Suprapubic skin (tissue), 4 donors: ENCODE data around the gene PXDC1.

Experiments used
- CTCF ChIP-seq, 2 donors: fragments of 200-600 bp in 1 of 2; fragments of 450-650 bp in 1 of 2; sonication (generic) in 1 of 2; IDR thresholded peaks; one replicate each; pipeline ENCODE4 v1.5.1; 2016 to 2019; ENCODE audit warnings: antibody characterized with exemption in 2 of 2, mild to moderate bottlenecking in 1 of 2, moderate library complexity in 1 of 2
- EP300 ChIP-seq: sonication (generic); formaldehyde crosslinking; IDR thresholded peaks from one replicate; pipeline ENCODE4 v1.6.1; 2017; ENCODE audit warnings: antibody characterized with exemption
- POLR2A ChIP-seq, 2 donors: fragments of 450-650 bp; IDR thresholded peaks; one replicate each; pipeline ENCODE4 v1.6.1; 2017; ENCODE audit warnings: antibody characterized with exemption in 2 of 2, mild to moderate bottlenecking in 2 of 2, moderate library complexity in 2 of 2
- POLR2AphosphoS5 ChIP-seq, 3 donors: sonication (generic); formaldehyde crosslinking; IDR thresholded peaks; one replicate each; pipeline ENCODE4 v1.6.1; 2017; ENCODE audit warnings: antibody characterized with exemption in 3 of 3

GRCh38 chr6:3695065-3695817 is 56.3 kb downstream of the PXDC1 start:
- TF ChIP-seq CTCF (IDR thresholded peaks at IDR 0.05) (no peak), POLR2A (IDR thresholded peaks at IDR 0.05) (no peak), POLR2AphosphoS5 (IDR thresholded peaks at IDR 0.05) (no peak), EP300 (no peak)
